Fibroblast of skin of scalp (primary cell): ENCODE data around the gene EMC6.

Source experiments
- DNase-seq: peaks from one replicate; pipeline ENCODE4 v3.0.0-alpha.2; 2013

EMC6 gene

DNA sequence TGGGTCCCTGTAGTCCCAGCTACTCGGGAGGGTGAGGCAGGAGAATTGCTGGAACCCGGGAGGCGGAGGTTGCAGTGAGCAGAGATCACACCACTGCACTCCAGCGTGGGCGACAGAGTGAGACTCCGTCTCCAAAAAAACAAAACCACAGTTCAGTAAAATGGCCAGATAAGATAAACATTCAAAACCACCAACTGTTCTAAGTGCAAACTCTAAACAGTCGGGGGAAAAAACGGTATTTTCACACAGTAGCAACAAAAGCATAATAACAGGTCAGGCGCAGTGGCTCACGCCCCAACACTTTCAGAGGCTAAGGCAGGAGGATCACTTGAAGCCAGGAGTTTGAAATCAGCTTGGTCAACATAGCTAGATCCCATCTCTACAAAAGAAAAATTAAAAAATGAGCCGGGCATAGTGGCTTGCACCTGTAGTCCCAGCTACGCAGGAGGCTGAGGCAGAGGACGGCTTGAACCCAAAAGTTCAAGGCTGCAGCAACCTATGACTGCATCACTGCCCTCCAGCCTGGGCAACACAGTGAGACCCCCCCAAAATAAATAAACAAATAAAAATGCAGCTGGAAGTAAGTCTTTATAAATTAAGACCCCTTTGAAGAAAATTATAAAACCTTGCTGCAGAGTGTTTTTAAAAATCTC, 44.3 kb downstream of the EMC6 start:
- no peak for DNase-seq

DNA sequence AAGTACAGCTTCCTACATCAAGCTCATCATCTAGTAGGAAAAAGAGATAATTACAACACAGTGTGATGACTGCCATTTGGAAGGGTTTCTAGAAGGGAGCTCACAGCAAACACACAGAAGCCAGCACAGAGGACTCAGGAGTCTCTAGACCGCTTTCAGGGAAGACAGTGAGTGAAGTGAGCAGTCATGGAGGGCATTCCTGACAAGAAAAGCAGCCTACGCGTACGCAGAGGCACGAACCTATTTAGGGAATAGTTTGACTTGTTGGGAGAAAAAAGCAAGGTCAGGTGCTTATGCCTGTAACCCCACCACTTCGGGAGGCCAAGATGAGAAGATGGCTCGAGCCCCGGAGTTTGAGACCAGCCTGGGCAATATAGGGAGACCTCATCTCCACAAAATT, 46.7 kb downstream of the EMC6 start:
- DNase-seq, result no peak

DNA sequence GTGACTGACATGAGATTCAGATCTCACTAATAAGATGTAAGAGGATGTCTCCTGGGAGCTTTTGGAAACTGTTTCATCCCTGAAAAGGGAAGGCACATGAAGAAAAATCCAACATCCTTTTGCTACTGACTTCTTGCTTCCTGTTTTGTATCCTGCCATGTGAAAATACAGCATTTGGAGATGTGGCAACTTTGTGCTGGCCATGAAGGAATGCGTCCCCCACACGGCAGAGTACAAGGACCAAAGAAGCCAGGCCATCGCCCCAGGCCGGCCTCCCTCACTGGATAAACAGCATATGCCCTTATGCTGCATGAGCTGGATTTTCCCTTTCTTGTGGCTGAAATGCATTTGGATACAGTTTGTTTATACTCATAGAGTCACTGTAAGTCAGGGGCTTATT, 49.6 kb downstream of the EMC6 start:
- DNase-seq, result no peak

DNA sequence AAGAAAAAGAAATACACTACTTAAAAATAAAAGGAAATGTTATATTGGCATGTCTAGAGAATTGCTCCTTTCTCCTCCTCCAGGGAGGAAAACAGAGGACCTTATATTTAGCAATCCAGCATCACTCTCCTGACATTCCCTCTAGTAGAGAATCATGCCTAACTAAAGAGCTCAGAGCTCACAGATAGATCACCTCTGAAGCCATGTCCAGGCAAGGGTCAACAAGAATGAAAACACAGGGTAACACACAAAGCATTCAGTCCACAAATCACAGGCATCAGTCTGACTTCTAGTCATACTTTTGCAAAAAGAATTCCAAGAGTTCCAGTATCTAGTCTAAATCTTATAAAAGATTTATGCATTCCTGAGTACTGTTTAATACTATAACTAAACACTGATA, 50.7 kb downstream of the EMC6 start:
- DNase-seq, result no peak
